GM06990 (cell line): Measurements from ENCODE around the gene TRERF1.

Experiments used
- DNase-seq: peaks from one replicate; pipeline ENCODE4 v3.0.0-alpha.2; 2011; ENCODE audit not compliant: insufficient read length; ENCODE audit errors: extremely low read depth
- H3K27me3 ChIP-seq: replicated peaks from 2 replicates; pipeline ENCODE4 v1.6.0; 2011; ENCODE audit warnings: low read length; ENCODE audit not compliant: control insufficient read depth, insufficient read depth
- H3K36me3 ChIP-seq: 2 replicates; pipeline ENCODE4 v1.5.1; 2011; ENCODE audit warnings: low read length; ENCODE audit not compliant: control insufficient read depth, insufficient read depth
- H3K4me3 ChIP-seq: replicated peaks from 2 replicates; pipeline ENCODE4 v1.5.1; 2011; ENCODE audit warnings: low read depth, mild to moderate bottlenecking, control low read depth, low read length
- CTCF ChIP-seq: IDR thresholded peaks from 2 replicates; pipeline ENCODE4 v1.5.1; 2011; ENCODE audit warnings: low read length, control low read depth, mild to moderate bottlenecking, inconsistent platforms; ENCODE audit not compliant: insufficient read depth, poor library complexity, severe bottlenecking

The TRERF1 gene

DNA sequence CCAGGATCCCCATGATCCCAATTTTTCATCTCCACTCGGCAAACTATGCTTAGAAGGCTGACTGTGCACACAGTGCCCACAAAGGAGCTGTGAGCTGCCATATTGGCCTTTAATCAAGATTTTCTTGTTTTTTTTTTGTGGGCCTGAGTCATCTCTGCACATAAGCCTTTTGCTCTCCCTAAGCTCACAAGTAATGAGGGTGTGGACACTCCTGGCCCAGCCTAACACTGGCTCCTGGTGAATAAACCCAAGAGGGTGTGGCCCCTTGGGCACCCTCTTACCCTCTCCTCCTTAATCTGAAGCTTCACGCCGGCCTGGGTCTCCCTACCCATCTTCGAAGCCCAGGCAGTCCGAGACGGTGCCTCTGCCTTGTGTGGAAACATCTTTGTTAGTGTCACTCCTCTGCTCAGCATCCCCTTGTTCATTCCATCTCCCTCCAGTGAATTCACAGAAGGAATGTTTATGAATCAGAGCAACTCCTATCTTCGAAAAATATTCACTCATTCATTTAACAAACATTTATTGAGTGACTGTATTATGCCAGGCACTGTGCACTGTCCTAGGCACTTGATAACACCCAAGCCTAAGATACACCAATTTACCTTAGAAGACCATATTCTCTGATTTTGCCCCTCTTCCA lies 211.9 kb downstream of the TRERF1 start:
- DNase-seq = no peak
- Histone ChIP-seq H3K4me3 (no peak overlapping the region), H3K27me3 (no peaks in the 10 kb centered on the region), H3K36me3 (no peaks in the 10 kb centered on the region; the same call in none of the 2 replicates)
- TF ChIP-seq CTCF = no peak

DNA sequence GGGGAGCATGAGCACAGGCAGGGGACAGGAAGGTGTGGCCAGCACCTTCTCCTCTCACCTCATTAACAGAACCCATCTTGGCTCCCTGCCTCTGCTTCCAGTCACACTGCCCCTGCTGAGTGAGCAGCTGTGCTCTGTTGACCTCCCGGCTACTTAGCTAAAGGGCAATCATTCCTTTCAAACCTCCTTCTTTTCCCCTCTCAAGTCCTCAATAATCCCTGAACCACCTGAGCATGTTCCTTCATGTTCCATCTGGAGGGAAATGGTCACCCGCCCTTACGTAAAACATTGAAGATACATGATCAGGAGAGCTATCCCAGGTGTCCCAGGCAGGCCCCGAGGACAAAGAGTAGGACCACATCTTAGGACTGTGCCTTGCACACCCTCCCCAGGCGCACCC lies 212.4 kb downstream of the TRERF1 start:
- TF ChIP-seq CTCF = no peak
- Histone ChIP-seq H3K4me3 (no peak overlapping the region), H3K36me3 (no peaks in the 10 kb centered on the region; the same call in none of the 2 replicates), H3K27me3 (no peaks in the 10 kb centered on the region)
- no peak for DNase-seq

DNA sequence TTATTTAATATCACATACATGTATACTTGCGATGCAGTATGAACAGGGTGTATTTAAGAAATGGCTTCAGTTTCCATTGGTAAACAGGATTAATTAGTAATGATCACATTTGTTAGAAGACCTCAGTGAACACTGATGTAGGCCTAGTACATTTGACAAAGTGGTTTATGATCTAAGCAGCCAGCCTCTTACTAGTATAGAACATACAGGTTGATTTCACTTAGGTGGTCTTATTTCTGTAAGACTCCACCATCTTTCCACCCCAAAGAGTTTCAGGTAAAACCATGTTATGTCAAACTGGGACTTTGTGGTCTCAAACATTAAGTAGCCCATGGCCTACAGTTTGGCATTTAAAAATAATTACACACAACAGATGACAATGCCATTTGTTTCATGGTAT lies 213.9 kb downstream of the TRERF1 start:
- no peaks in the 10 kb centered on the region for H3K27me3 ChIP-seq
- H3K4me3 ChIP-seq = no peak overlapping the region
- no peak for TF ChIP-seq CTCF
- DNase-seq = no peak
- H3K36me3 ChIP-seq = no peaks in the 10 kb centered on the region; the same call in 1 of the 2 replicates

DNA sequence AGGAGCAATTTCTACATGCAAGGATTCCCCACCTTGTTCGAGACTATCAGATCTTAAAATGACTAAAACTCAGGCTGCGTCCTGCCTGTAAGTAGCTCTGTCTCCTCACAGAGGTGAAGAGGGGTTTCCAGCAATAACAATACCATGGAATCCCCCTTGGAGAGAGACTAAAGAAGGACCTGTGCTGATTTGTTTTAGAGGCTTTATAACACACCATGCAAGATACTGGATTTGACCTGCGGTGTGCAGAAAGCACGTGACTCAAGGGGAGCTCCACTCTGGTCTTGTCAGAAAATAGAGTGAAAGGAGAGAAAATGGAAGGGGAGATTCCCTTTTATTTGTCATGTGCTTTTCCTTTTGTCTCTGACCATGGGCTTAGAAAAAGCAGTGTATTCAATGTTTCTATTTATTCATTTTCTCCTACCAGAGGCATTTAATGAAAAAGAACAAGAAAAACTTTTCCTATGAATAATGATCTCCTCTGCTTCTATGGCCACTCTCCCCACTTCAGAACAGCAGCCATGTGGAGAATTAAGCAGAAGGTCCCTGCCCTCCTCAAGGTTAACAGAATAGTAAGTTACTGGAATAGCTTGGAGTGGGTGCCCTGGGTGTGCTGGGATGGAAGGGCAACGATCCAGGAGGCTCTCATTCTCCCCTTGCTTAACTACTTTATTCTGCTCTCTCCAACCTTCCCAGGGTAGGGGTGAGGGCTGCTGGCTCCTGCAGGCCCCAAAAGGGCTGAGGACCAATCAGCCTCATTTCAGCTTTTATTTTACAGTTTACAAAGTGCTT lies 214.8 kb downstream of the TRERF1 start:
- H3K36me3 ChIP-seq = no peaks in the 10 kb centered on the region; the same call in 1 of the 2 replicates
- DNase-seq = peak; percentile 39
- no peaks in the 10 kb centered on the region for H3K27me3 ChIP-seq
- TF ChIP-seq CTCF = no peak
- no peak overlapping the region for H3K4me3 ChIP-seq

- no peak overlapping the region for H3K4me3 ChIP-seq
- no peaks in the 10 kb centered on the region; the same call in 1 of the 2 replicates for H3K36me3 ChIP-seq
- H3K27me3 ChIP-seq = no peaks in the 10 kb centered on the region
- no peak for DNase-seq
- no peak for TF ChIP-seq CTCF
Measured at GRCh38 chr6:42236030-42236429, 215.7 kb downstream of the TRERF1 start.
